Hepatocyte (in vitro differentiated cells): ENCODE measurements around the gene LMOD1. TPM values are rescaled to one million over a fixed set of nuclear protein-coding genes. Genes with fewer than 3 reads are reported as not detected.

ENCODE experiments used
- DNase-seq: peaks from one replicate; pipeline ENCODE4 v3.0.0-alpha.2; 2016; ENCODE audit warnings: low spot score
- H2AFZ ChIP-seq: fragments of 200-600 bp; sonication (generic); 2 replicates; pipeline ENCODE4 v1.6.0; 2016; ENCODE audit warnings: antibody characterized with exemption, mild to moderate bottlenecking
- H3K27ac ChIP-seq: fragments of 200-600 bp; sonication (generic); 2 replicates; pipeline ENCODE4 v1.5.1; 2016; ENCODE audit warnings: mild to moderate bottlenecking
- H3K27me3 ChIP-seq: fragments of 200-600 bp; sonication (generic); 2 replicates; pipeline ENCODE4 v1.6.1; 2016
- H3K36me3 ChIP-seq: fragments of 200-600 bp; sonication (generic); replicated peaks from 2 replicates; pipeline ENCODE4 v1.5.1; 2016; ENCODE audit warnings: low read depth; ENCODE audit not compliant: insufficient read depth
- H3K4me1 ChIP-seq: fragments of 200-600 bp; sonication (generic); 2 replicates; pipeline ENCODE4 v1.5.1; 2016; ENCODE audit warnings: mild to moderate bottlenecking, moderate library complexity; ENCODE audit not compliant: insufficient read depth
- H3K4me2 ChIP-seq: fragments of 200-600 bp; sonication (generic); 2 replicates; pipeline ENCODE4 v1.6.0; 2016
- H3K4me3 ChIP-seq: fragments of 200-600 bp; sonication (generic); 2 replicates; pipeline ENCODE4 v1.5.1; 2016; ENCODE audit warnings: mild to moderate bottlenecking
- H3K79me2 ChIP-seq: fragments of 200-600 bp; sonication (generic); 2 replicates; pipeline ENCODE4 v1.6.0; 2017; ENCODE audit warnings: mild to moderate bottlenecking
- H3K9me2 ChIP-seq: fragments of 200-600 bp; sonication (generic); replicated peaks from 2 replicates; pipeline ENCODE4 v1.6.0; 2017; ENCODE audit warnings: mild to moderate bottlenecking; ENCODE audit not compliant: insufficient read depth
- H3K9me3 ChIP-seq: fragments of 200-600 bp; sonication (generic); 2 replicates; pipeline ENCODE4 v1.5.1; 2016; ENCODE audit warnings: low read depth, mild to moderate bottlenecking
- H4K20me1 ChIP-seq: fragments of 200-600 bp; sonication (generic); 2 replicates; pipeline ENCODE4 v1.6.0; 2016; ENCODE audit warnings: mild to moderate bottlenecking; ENCODE audit not compliant: insufficient read depth, poor library complexity, severe bottlenecking
- CTCF ChIP-seq: fragments of 200-600 bp; sonication (generic); IDR thresholded peaks from 2 replicates; pipeline ENCODE4 v1.5.1; 2016; ENCODE audit warnings: antibody characterized with exemption, mild to moderate bottlenecking; ENCODE audit not compliant: poor library complexity
- EZH2 ChIP-seq: fragments of 200-600 bp; sonication (generic); IDR thresholded peaks from 2 replicates; pipeline ENCODE4 v1.6.1; 2016; ENCODE audit warnings: antibody characterized with exemption, mild to moderate bottlenecking, borderline replicate concordance
- EZH2phosphoT487 ChIP-seq: fragments of 200-600 bp; sonication (generic); IDR thresholded peaks from one replicate; pipeline ENCODE4 v1.6.1; 2018; ENCODE audit warnings: antibody characterized with exemption, mild to moderate bottlenecking, low read depth, moderate library complexity; ENCODE audit not compliant: unreplicated experiment, severe bottlenecking
- WGBS: methylation state at CpG from one replicate; pipeline ENCODE4 v1.1.6; 2016; ENCODE audit warnings: low lambda C conversion rate; ENCODE audit errors: missing lambda C conversion rate; 5-methylcytosine and 5-hydroxymethylcytosine counted together
- polyA plus RNA-seq: library from polyadenylated mRNA; unstranded; fragments of >200 nt; fragmentation: Nextera tagmentation; extraction: Ambion mirVana; gene quantifications from 2 replicates; pipeline ENCODE4 v1.2.1, GENCODE V29; 2016
- total RNA-seq: library from RNA; depleted of rRNA; stranded (reverse); fragments of >200 nt; gene quantifications from 2 replicates; pipeline ENCODE4 v1.2.3, GENCODE V29; 2014

The LMOD1 gene
- total and polyA plus RNA-seq, 2 experiments from 2014 or later = 6.4 to 8.7 TPM

- Histone ChIP-seq H3K4me1 (no peaks in the 10 kb centered on the region), H3K27ac (no peak overlapping the region), H3K4me2 (no peak overlapping the region), H3K9me2 (no peaks in the 10 kb centered on the region), H3K79me2 (no peaks in the 10 kb centered on the region), H3K9me3 (no peaks in the 10 kb centered on the region), H2AFZ (no peak overlapping the region), H3K4me3 (no peak overlapping the region), H3K27me3 (no peaks in the 10 kb centered on the region), H3K36me3 (no peaks in the 10 kb centered on the region), H4K20me1 (no peaks in the 10 kb centered on the region)
- TF ChIP-seq EZH2phosphoT487 = no peak
- no peak for TF ChIP-seq EZH2
- TF ChIP-seq CTCF = no peak
- WGBS = 92% methylated on average over 7 of the region's 7 CpGs
- no peak for DNase-seq
Observed at GRCh38 chr1:201895120-201895665, 51.2 kb downstream of the LMOD1 start.

- 82% methylated on average over 5 of the region's 5 CpGs for WGBS
- Histone ChIP-seq H3K4me2 (no peak overlapping the region), H3K9me3 (no peaks in the 10 kb centered on the region), H3K9me2 (no peaks in the 10 kb centered on the region), H2AFZ (no peak overlapping the region), H3K4me3 (no peak overlapping the region), H3K36me3 (no peaks in the 10 kb centered on the region), H3K79me2 (no peaks in the 10 kb centered on the region), H3K27ac (no peak overlapping the region), H4K20me1 (no peaks in the 10 kb centered on the region), H3K27me3 (no peaks in the 10 kb centered on the region), H3K4me1 (no peaks in the 10 kb centered on the region)
- no peak for DNase-seq
- TF ChIP-seq EZH2phosphoT487 (no peak), CTCF (no peak), EZH2 (no peak)
Observed at GRCh38 chr1:201894343-201895119, 51.8 kb downstream of the LMOD1 start.

GRCh38 chr1:201893431-201893830 lies 52.9 kb downstream of the LMOD1 start:
- no peaks in the 10 kb centered on the region for H4K20me1 ChIP-seq
- no peaks in the 10 kb centered on the region for H3K36me3 ChIP-seq
- no peak overlapping the region for H3K4me2 ChIP-seq
- H3K4me1 ChIP-seq = peaks cover 4% of the 10 kb centered on the region
- no peaks in the 10 kb centered on the region for H3K79me2 ChIP-seq
- H2AFZ ChIP-seq = no peak overlapping the region
- WGBS = 60% methylated on average over 3 of the region's 3 CpGs
- no peak overlapping the region for H3K4me3 ChIP-seq
- no peak for DNase-seq
- no peak overlapping the region for H3K27ac ChIP-seq
- no peaks in the 10 kb centered on the region for H3K9me3 ChIP-seq
- TF ChIP-seq EZH2 = no peak
- no peak for TF ChIP-seq EZH2phosphoT487
- no peak for TF ChIP-seq CTCF
- H3K27me3 ChIP-seq = no peaks in the 10 kb centered on the region
- H3K9me2 ChIP-seq = no peaks in the 10 kb centered on the region
